Stromal cell of bone marrow (primary cell): ENCODE measurements around the gene HNRNPF.

Experiments used
- DNase-seq: peaks from one replicate; pipeline ENCODE4 v3.0.0-alpha.2; 2012; ENCODE audit warnings: low read depth

Gene HNRNPF

DNA sequence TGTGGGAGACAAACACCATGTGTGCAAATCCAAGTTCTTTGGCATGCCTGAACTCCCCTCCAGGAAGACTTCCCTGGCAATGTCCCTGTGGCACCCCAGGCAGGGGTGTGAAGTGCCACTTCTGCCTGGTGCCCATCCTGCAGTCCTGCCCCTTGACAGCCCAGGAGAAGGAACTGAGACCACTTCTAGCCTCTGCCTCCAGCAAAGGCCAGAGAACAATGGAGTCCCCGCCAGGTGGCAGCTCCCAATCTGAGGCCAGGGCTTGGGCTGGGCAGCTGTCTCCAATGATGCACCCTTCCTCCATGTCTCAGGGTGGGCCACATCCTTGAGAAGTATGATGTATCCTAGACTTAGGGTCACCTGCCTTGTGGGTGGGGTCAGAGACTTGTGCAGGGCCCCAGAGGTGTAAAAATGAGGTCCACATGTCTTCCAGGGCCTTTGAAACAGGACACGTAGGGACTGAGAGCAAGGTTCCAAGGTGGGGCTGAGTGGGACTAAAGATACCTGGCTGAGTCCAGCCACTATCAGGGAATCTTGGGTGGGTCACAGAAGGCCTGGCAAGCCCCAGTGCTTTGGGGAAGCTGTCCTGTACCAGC lies 32.1 kb downstream of the HNRNPF start:
- DNase-seq: no peak

DNA sequence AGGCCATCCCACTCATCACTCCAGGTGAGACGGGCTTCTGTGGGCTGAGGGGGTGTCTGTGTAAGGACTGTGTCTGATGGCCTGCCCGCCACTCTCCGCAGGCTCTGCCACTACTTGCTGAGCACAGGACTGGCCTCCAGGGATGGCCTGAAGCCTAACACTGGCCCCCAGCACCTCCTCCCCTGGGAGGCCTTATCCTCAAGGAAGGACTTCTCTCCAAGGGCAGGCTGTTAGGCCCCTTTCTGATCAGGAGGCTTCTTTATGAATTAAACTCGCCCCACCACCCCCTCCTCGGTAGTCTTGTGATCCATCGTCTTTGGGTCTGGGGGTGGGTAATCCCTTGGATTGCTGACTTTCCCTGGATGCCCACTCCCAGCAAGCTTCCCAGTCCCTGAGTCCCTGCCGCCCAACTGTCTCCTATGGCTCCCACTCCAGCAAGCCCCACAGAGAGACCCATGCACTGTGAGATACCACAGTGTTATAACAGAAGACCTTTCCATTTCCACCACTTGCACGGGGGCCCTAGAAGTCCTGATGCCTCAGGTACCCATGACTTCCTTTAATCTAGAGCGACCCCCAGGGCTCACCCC lies 32.8 kb downstream of the HNRNPF start:
- no peak for DNase-seq

DNA sequence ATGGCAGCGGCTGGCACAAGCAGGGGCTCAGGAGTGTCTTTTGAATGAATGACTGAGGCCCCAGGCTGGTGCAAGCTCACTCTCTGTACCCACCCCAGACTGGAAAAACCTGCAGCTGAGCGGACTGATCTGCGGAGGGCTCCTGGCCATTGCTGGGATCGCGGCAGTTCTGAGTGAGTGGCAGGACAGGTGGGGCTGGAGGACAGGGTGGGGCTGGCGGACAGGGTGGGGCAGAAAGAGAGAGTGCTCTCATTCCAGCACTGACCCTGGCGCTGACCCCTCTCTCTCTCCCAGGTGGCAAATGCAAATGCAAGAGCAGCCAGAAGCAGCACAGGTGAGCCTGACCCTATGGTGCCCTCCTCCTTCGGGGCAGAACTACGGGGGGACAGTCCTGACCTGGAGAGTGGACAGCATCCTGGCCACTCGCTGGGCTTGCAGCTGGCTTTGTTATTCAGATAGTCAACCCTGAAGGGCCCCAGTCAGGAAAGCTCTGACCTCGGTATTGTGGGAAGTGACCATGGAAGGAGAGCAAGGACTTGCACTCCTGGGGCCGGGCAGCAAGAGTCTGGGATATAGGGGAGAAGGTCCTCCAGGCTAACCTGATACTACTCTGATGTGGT lies 33.5 kb downstream of the HNRNPF start:
- no peak for DNase-seq

DNA sequence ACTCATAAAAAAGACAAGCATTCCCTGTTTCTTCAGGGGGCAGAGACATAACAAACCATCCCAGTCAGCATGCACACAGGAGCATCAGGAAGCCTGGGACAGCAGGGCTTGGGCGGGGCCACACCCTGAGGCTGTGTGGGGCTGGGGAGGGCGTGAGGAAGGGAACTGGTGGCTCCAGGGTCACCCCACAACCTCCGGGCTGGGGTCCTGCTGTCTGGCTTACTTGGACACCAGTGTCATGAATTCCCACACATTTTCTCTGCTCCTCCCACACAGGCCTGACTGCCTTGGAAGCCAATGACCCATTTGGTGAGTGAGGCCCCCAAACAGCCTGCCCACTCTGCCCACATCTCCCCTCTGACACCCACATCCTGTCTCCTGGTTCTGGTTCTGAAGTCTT lies 34.8 kb downstream of the HNRNPF start:
- no peak for DNase-seq

DNA sequence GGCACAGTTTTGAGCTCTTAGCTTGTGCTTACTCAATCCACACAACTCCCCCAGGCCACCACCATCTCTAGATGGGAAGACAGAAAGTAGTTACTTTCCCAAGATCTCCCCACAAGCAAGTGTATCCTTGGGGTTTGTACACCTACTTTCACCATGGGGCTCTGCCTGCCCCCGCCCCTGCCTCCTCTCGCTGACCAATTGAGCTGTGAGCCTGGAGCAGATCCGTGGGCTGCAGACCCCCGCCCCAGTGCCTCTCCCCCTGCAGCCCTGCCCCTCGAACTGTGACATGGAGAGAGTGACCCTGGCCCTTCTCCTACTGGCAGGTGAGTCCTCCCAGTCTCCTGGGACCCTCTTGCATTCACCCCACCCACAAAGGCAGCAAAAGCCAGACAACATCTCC lies 35.5 kb downstream of the HNRNPF start:
- no peak for DNase-seq

DNA sequence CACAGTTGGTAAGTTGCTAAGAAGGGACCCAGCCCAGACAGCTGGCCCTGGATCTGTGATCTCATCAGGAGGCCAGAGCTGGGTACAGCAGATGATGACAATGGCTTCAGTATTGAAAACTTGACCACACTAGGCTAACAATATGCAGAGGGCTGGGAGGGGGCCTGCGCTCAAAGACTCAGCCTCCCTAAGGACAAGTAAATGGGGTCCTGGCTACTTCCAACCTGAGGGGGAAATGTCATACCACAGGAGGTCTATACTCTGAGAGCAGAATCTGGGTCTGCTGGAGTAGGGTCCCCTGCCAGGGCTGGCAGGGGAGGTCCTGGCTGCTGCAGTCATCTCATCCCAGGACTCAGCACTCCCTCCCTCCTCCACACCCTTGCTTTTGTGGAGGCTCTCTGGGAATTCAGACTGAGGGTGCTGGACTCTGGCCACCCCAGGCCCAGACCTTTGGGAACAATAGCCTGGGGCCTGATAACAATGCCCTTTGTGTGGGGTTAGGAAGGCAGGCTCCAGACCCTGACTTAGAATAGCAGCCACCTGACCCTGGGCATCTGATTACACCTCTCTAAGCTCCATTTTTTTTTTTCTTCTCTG lies 36.1 kb downstream of the HNRNPF start:
- DNase-seq: no peak

DNA sequence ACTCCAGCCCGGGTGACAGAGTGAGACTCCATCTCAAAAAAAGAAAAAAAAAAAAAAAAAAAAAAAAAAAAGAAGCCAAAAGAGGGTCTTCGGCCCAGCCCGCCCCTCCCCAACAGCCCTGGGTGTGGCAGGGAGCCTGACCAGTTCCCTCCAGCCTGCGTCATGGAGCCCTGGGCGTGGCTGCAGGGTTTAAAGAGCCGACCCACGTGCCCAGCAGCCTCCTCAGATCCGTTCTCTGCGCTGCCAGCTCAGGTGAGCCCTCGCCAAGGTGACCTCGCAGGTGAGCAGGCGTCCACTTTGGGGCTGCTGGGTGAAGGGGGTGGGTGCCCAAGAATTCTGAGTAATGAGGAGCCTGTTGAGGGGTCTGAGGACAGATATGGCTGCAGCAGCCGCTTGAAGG lies 37.6 kb downstream of the HNRNPF start, which contains the start of gene FXYD4:
TSS of gene FXYD4 (plus strand) at position 219 of the 400 bp plus-strand sequence. CDS start 2,111 bp downstream, outside the sequence.
- DNase-seq: no peak

DNA sequence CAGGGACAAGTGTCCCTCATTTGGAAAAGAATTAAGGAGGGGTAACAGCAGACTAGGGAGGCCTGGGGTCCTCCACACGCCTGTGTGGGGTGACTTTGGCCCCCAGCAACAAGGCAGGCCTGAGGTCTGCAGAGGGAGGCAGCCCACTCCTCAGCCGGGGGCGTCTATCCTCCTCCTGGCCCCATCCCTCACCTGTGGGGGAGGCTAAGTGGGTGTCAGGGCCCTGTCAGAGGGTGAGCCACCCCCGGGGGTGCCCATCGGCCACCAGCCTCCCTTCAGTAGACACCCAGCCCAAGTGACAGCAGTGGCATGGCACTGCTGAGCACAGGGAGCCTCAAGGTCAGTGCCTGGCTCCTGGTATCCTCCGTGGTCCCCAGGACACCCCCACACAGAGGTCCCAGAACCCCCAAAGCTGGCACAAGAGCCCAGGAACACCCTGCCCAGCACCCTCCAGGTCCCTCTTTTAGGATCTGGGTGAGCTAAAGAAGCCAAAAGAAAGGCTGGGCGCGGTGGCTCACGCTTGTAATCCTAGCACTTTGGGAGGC lies 38.2 kb downstream of the HNRNPF start:
- DNase-seq: no peak

DNA sequence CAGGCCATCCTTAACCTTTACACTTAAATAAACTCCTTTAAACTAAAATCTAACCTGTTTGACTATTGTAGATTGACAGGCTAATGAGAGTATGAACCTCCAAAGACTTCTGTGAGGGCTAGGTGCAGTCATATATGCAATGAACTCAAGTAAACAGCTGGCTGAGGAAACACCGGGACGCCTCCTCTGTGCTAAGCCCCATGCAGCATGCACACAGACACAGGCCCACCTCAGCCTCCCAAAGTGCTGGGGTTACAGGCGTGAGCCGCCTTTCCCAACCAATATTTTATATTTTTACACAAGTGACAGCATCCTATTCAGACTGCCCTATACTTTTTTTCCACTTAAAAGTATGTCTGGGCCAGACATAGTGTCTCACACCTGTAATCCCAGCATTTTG lies 39.1 kb downstream of the HNRNPF start:
- DNase-seq: no peak

DNA sequence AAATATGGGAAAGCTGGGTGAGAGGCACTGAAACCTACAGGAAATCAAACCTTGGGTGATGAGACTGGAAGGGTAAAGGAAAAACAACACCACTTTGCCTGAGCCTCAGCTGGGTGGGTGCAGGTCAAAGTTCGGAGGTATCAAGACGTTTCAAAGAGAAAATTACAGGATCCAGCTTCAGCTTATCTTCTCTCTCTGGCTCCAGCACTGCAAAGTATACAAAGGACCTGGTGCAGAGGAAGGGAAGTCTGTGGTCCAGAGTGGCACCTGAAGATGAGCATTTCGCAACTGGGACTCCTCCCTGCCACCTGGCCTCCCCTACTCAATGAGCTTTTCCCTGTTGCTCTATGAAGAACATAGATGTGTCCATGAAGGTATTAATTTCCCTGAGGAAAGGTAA lies 44.0 kb downstream of the HNRNPF start:
- no peak for DNase-seq

DNA sequence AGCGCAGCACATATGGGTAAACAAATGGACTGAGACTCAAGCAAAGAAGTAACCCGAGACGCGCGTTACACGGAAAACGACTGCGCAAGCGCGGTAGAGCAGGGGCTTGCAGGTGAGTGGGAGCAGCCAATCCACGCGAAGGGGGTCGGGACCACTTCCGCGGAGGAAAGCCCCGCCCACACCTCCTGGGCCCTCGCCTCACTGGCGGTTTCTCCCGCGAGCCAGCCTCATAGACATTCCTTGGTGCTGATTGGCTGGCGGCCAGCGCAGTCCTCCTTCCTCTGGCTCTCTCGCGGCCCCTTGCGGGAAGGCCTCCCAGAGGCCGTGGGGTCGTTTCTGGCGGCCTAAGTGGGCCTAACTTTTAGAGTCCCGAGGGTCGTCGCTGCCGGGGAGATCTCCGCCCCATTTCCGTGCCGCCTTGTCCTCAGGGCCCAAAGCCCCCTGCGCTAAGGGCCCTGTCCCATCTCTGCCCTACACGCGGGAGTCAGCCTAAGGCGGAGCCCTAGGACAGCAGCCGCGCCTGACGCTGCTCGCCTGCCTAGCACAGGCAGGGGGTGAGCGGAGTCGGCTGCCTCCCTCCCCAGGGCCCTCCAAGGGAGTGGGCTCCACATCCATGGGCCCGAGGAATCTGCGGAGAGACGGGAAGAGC lies 46.7 kb downstream of the HNRNPF start:
- DNase-seq: peak; percentile 41

DNA sequence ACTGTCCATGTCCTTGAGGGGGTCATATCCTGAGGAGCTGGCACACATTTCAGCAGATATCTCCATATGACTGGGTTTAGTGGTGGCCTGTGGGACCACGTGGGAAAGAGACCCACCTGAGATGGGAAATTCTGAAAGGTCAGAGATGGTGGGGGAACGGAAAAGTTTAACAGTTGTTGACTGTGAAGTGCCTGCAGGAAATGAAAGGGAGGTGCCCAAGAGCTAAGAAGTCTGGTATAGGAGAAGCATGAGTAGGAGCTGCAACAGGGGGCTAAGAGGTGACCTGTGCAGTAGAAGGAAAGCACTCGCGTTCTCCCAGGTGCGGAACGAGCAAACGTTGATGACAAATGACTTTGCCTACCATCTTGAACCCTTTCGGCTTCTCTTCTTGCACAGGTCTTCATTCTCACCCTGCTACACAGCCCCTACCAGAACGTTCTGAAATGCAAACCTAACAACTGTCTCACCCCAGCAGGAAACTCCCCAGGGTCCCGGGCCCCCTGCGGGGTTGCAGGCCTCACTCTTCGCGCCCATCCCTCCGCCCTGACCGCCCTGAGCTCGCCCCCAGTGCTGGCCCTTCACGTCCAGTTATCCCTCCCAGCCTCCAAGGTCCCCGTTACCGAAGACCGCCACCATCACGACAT lies 47.3 kb downstream of the HNRNPF start:
- DNase-seq: no peak

DNA sequence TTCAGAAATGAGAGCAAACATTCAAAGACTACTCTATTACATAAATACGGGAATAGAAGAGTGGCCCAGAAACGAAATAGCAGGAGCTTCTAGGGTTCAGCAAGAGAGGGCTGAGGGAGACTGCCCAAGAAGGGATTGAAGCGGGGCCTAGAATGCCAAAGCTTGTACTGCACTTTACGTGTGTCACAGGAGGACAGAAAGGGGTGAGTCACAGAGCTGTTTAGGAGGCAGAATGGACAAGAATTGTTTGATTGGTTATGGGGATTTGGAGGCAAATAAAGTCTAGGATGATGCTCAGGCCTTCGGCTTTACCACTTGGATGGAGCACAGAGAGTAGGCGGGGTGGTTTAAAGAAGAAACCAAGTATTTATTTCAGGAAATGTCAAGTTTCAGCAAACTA lies 48.9 kb downstream of the HNRNPF start:
- DNase-seq: no peak

DNA sequence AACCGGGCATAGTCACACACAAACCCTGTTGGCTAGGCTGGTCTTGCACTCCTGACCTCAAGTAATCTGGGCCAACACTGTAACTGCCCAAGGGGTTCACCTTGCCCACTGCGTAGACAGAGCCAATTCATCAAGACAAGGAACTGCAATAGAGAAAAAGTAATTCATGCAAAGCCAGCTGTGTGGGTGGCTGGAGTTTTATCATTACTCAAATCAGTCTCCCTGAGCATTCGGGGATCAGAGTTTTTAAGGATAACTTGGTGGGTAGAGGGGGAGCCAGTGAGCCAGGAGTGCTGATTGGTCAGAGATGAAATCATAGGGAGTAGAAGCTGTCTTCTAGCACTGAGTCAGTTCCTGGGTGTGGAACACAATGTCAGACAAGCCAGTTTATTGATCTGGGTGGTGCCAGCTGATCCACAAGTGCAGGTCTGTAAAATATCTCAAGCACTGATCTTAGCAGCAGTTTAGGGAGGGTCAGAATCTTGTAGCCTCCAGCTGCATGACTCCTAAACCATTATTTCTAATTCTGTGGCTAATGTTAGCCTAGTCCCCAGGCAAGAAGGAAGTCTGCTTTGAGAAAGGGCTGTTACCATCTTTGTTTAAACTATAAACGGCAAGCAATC lies 53.1 kb downstream of the HNRNPF start:
- peak; percentile 14 for DNase-seq

DNA sequence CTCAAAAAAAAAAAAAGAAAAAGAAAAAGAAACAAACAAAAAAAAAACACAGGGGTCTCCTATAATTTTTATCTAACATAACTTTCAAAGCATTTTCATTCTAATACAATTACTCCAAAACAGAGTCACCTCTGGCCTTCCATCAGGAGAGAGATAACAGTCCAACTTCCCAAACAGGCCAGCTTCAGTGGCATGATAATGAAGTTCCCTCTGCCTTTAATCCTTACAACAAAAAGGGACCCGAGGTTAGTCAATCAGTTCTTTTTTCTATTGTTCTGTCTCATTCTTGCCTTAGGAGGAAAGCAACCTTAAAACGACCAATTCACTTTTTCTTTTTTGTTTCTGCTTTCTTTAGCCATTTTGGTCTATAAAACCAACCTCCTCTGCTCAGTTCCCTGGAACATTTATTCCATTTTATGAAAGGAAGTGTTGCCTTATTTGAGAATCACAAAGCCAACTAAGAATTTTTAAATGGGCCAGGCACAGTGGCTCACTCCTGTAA lies 54.1 kb downstream of the HNRNPF start:
- DNase-seq: no peak

DNA sequence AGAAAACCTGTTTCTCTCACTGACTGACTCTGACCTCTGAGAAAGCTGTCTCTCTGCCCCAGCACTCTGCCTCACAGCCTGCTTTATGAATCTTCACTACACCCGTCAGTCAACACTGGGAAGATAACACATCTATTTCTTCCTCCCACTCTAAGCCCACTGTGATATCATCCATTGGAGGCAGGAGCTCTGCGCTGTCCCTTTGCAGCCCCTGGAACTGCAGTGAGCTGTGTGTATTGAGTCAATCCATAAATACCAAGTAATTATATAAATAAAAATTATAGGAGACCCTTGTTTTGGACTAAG lies 54.7 kb downstream of the HNRNPF start:
- DNase-seq: no peak

DNA sequence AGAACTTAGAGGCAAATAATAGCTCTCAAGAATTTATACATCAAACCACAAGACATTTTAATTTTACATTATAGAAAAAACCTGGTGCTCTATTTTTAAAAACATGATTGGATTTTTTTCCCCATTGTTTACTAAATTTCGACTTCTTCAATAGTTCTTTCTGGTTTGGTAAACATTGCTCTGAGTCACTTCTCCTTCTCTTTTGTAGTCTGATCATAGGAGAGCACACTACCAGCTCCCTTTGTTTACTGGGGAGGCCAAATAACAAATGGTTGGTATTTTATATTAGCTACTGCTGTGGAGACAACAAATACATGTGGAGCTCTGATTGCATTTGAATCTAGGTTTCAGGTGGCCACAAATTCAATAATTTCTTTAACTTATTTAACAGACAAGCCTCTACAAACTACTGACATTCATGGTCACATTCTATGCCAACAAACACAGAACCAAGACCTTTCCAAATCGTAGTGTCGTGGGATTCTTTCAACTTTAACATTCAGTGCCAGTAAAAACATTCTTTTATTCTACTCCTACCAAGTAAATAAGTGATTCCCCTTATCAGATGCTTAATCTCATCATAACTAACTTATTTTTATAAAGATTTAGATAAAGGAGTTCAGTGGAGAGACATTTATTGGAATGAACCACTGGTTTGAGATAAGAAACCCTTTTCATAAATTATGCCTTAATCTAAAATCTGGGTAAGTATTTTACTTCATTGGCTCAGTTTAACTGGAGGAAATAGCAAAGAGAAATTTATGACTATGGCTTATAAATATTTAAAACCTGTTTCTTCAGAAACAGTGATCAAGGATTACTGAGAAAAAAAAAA lies 55.3 kb downstream of the HNRNPF start:
- DNase-seq: no peak

DNA sequence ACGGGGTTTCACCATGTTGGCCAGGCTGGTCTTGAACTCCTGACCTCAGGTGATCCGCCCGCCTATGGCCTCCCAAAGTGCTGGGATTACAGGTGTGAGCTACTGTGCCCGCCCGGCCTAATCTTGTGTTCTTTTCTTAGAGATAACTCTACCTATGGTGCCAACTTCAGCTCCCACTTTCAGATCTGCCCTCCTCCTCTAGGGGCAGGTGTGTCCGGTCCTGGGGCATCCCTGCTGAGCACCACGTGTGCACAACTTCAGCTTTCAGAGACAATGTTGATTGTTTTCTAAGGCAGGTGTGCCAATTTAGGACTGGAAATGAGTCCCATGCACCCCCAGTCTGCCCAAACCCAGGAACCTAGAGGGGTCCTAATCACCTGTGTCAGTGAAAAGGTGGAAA lies 56.0 kb downstream of the HNRNPF start:
- no peak for DNase-seq

DNA sequence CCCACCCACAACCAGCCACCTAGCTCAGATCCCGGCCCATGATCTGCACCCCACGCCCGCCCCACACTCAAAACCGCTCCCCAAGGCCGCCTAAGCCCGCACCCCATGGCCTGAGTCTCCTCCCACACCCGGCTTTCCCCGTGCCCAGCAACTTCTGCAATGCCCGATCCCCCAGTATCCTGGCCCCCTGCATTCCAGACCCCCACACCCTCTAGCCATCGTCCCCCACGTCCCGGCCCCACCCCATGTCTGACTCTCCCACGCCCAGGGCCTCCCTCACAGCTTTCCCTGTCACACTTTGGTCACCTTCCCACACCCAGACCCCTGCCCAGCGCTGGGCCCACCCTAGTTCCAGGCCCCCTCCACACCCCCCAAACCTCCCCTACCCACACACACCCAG lies 57.7 kb downstream of the HNRNPF start:
- DNase-seq: no peak

DNA sequence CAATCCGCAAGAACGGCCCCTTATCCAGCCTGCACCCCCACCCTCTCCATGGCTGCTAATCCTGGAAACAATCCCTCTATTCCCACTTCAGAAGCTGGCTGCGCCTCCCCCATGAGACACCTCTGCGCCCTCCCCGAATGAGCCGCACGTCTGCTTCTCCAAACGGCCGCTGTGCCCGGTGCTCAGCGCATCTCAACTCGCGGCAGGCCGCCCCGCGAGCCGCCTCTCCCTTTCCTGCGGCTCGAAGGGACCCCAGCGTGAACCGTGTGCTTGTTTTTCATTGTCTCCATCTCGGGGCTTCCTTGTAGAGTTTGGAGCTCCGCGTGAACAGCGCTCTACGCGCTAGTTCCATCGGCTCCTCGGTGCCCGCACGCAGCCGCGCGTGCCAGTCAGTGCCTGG lies 58.3 kb downstream of the HNRNPF start:
- no peak for DNase-seq

DNA sequence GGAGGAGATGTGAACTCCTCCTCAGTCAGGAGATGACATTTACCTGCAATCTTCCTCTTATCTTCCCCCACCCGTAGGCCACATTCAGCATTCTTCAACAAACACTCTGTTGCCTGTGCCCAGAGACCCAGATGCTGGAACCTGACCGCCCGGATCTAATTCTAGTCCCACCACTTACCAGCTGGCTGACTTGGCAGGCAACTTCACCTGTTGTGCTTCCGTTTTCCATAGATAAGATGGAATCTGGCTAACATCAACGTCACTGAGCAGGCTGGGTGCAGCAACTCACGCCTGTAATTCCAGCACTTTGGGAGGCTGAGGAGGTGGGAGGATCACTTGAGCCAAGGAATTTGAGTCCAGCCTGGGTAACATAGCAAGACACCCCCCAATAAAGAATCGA lies 58.8 kb downstream of the HNRNPF start:
- DNase-seq: no peak
